COLO829 (cell line): Measurements from ENCODE around the gene ACAP3.

Experiments used
- DNase-seq: peaks from one replicate; pipeline ENCODE4 v3.0.0; 2012; ENCODE audit warnings: low spot score

The ACAP3 gene

GRCh38 chr1:1299686-1300351, 7.9 kb downstream of the ACAP3 start:
- DNase-seq, result no peak

- no peak for DNase-seq
These were observed 8.7 kb downstream of the ACAP3 start for GRCh38 chr1:1298861-1299685.

- no peak for DNase-seq
These were observed 9.8 kb downstream of the ACAP3 start for GRCh38 chr1:1297802-1298424.

- DNase-seq, result no peak
These were observed 11.4 kb downstream of the ACAP3 start for GRCh38 chr1:1296070-1297061.

GRCh38 chr1:1295154-1295923, 12.4 kb downstream of the ACAP3 start:
- DNase-seq, result no peak

GRCh38 chr1:1294250-1294890, 13.4 kb downstream of the ACAP3 start:
- no peak for DNase-seq

- no peak for DNase-seq
These were observed 14.2 kb downstream of the ACAP3 start for GRCh38 chr1:1293263-1294249.

GRCh38 chr1:1292851-1293250, 14.9 kb downstream of the ACAP3 start:
- no peak for DNase-seq

GRCh38 chr1:1292442-1292779, 15.3 kb downstream of the ACAP3 start:
- DNase-seq, result no peak

- no peak for DNase-seq
These were observed 15.9 kb downstream of the ACAP3 start for GRCh38 chr1:1291548-1292441.

- no peak for DNase-seq
These were observed 16.7 kb downstream of the ACAP3 start for GRCh38 chr1:1291023-1291528.

GRCh38 chr1:1290238-1290731, 17.4 kb downstream of the ACAP3 start:
- DNase-seq, result peak; percentile 36

- DNase-seq, result no peak
These were observed 20.2 kb downstream of the ACAP3 start for GRCh38 chr1:1287288-1288110.

- no peak for DNase-seq
These were observed 21.1 kb downstream of the ACAP3 start for GRCh38 chr1:1286313-1287261.

GRCh38 chr1:1285611-1286311, 22.0 kb downstream of the ACAP3 start:
- no peak for DNase-seq
